Bronchial epithelial cell (primary cell): ENCODE results near the gene C3orf22. TPM values are rescaled to one million over a fixed set of nuclear protein-coding genes. Genes with fewer than 3 reads are reported as not detected.

Source experiments
- DNase-seq: peaks from one replicate; pipeline ENCODE4 v3.0.0-alpha.2; 2010; ENCODE audit warnings: low read depth
- FAIRE-seq: peaks from 2 replicates; lab custom pipeline; 2011; peaks lifted over from hg19 to GRCh38; lab: Jason Lieb, UNC
- H3K27me3 ChIP-seq: 2 replicates; pipeline ENCODE4 v1.5.1; 2011; ENCODE audit warnings: low read length; ENCODE audit not compliant: control insufficient read depth, insufficient read depth
- H3K36me3 ChIP-seq: 2 replicates; pipeline ENCODE4 v1.5.1; 2011; ENCODE audit warnings: low read length; ENCODE audit not compliant: control insufficient read depth, insufficient read depth
- H3K4me3 ChIP-seq: 2 replicates; pipeline ENCODE4 v1.5.1; 2011; ENCODE audit warnings: mild to moderate bottlenecking, low read depth, low read length, control low read depth
- total RNA-seq: library from RNA; depleted of rRNA; stranded (reverse); fragments of >200 nt; gene quantifications from 2 replicates; pipeline ENCODE4 v1.2.1, GENCODE V29; 2014
- TF ChIP-seq, protein P1 (sequence below): IDR thresholded peaks from 2 replicates; pipeline ENCODE4 v1.5.1; 2011; ENCODE audit warnings: mild to moderate bottlenecking, moderate library complexity, low read length, control low read depth, inconsistent platforms; ENCODE audit not compliant: insufficient read depth, severe bottlenecking

The C3orf22 gene
- total RNA-seq, 1 donor from 2014 or later: not detected

DNA sequence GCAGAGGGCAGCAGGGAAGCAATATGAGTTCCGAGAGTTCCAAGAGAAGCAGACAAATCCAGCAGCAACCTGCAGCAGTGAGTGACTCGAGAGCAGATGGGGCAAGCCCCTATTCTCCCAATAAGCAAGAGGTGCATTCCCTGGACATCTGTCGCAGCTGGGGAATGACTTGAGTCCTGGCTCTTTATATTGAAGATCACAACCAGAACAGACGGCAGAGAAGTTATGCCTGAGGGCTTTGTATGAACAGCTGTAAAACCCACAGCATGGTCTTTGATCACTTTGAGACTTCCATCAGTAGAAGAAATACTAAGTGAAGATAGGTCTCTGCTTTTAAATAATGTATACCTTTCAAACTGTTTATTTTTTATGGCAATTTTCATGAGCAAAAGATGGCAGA lies 23.6 kb upstream of the C3orf22 start:
- TF ChIP-seq, protein P1, sequence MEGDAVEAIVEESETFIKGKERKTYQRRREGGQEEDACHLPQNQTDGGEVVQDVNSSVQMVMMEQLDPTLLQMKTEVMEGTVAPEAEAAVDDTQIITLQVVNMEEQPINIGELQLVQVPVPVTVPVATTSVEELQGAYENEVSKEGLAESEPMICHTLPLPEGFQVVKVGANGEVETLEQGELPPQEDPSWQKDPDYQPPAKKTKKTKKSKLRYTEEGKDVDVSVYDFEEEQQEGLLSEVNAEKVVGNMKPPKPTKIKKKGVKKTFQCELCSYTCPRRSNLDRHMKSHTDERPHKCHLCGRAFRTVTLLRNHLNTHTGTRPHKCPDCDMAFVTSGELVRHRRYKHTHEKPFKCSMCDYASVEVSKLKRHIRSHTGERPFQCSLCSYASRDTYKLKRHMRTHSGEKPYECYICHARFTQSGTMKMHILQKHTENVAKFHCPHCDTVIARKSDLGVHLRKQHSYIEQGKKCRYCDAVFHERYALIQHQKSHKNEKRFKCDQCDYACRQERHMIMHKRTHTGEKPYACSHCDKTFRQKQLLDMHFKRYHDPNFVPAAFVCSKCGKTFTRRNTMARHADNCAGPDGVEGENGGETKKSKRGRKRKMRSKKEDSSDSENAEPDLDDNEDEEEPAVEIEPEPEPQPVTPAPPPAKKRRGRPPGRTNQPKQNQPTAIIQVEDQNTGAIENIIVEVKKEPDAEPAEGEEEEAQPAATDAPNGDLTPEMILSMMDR: no peak
- FAIRE-seq (no peak), DNase-seq (no peak)
- Histone ChIP-seq H3K27me3 (no peaks in the 10 kb centered on the region), H3K4me3 (no peak overlapping the region), H3K36me3 (no peaks in the 10 kb centered on the region)

- no peak for FAIRE-seq
These were observed 22.8 kb upstream of the C3orf22 start for GRCh38 chr3:126581569-126581968.

GRCh38 chr3:126580746-126581145 lies 22.0 kb upstream of the C3orf22 start:
- DNase-seq: no peak
- TF ChIP-seq, protein P1: no peak
- Histone ChIP-seq H3K27me3 (no peaks in the 10 kb centered on the region), H3K36me3 (no peaks in the 10 kb centered on the region), H3K4me3 (no peak overlapping the region)
- FAIRE-seq: no peak

More at GRCh38 chr3:126581569-126581968, 22.8 kb upstream of the C3orf22 start:
- no peak for DNase-seq
- H3K4me3 ChIP-seq: no peak overlapping the region
- no peaks in the 10 kb centered on the region for H3K27me3 ChIP-seq
- no peaks in the 10 kb centered on the region for H3K36me3 ChIP-seq
- TF ChIP-seq, protein P1: no peak

DNA sequence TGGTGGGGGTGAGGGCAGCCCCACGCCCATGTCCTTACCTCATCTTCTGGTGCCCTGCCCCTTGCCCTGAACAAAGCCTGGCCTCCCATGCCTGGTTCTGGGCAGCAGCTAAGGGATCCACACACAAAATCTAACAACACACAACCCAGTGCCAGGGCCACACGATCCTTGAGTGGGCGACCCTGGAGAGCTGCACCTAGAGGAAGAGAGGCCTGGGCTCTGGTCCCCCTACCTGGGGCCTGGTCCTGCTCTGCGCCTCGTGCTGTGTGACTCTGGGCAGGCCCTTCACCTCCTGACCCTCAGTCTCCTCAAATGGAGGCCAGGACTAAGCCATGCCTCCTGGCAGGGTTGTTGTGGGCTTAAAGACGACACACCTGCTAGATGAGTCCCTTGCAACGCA lies 20.0 kb upstream of the C3orf22 start:
- Histone ChIP-seq H3K4me3 (no peak overlapping the region), H3K36me3 (no peaks in the 10 kb centered on the region), H3K27me3 (no peaks in the 10 kb centered on the region)
- FAIRE-seq (no peak), DNase-seq (no peak)
- TF ChIP-seq, protein P1: no peak

- FAIRE-seq (no peak), DNase-seq (no peak)
- TF ChIP-seq, protein P1: no peak
- Histone ChIP-seq H3K27me3 (no peaks in the 10 kb centered on the region), H3K4me3 (no peak overlapping the region), H3K36me3 (no peaks in the 10 kb centered on the region)
These were observed 18.5 kb upstream of the C3orf22 start for GRCh38 chr3:126577261-126577660.

DNA sequence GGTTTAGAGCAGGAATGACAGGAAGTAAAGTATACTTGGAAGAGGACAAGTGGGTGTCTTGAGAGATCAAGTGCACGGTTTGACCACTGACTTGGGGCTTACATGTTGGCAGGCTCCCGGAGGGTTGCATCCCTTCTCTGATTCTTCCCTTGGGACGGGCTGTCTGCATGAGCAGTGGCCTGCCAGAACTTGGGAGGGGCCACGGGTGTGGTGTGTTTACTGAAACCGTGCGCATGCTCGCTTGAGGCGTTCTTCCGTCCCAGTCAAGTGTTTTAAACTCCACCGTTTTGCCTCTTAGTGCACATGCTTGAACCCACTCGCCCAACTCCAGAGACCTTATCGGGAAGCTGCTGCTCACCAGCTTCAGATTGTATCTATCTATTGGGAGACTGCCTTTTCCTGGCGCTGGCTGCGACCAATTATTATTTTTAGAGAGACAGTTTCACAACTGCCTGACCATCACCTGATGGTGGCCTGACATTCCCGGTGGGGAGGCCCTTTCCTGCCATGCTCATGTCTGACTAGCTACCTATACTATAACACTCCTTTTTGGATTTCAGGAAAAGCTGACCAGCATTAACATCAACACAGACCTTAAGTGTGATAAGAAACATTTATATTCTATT lies 14.9 kb upstream of the C3orf22 start:
- Histone ChIP-seq H3K4me3 (no peak overlapping the region), H3K27me3 (peaks cover 2% of the 10 kb centered on the region), H3K36me3 (no peaks in the 10 kb centered on the region)
- TF ChIP-seq, protein P1: no peak
- peak; percentile 13 for FAIRE-seq
- DNase-seq: peak; percentile 46
